ENCODE data around the gene PATJ. TPM values are rescaled to one million over a fixed set of nuclear protein-coding genes. Genes with fewer than 3 reads are reported as not detected.

Gene PATJ
- total and polyA plus RNA-seq, 2 donors (not counting 1 experiment from before 2014, with no cell fraction given): 8.0 to 45.3 TPM

- CTCF ChIA-PET: no interaction called here
- Mint-ChIP-seq H3K9me3 (ENCODE audit: insufficient read depth) (no peaks in the 10 kb centered on the region), H3K4me1 (peaks cover 13% of the 10 kb centered on the region), H3K4me3 (peak overlapping the region; percentile 97), H3K27ac (peak overlapping the region; percentile 93), H3K27me3 (no peaks in the 10 kb centered on the region)
- no peak overlapping the region for H3K27ac ChIP-seq (ENCODE audit: low read length in 2 of 2)
- H3K4me3 ChIP-seq (ENCODE audit: control extremely low read depth in 1 of 5, extremely low read depth in 1 of 5, insufficient read depth in 1 of 5, low read depth in 2 of 5, low read length in 4 of 5): peak overlapping the region in 1 of 5 experiments; percentile 67
- DNase-seq: no peak
- TF ChIP-seq, protein P1, sequence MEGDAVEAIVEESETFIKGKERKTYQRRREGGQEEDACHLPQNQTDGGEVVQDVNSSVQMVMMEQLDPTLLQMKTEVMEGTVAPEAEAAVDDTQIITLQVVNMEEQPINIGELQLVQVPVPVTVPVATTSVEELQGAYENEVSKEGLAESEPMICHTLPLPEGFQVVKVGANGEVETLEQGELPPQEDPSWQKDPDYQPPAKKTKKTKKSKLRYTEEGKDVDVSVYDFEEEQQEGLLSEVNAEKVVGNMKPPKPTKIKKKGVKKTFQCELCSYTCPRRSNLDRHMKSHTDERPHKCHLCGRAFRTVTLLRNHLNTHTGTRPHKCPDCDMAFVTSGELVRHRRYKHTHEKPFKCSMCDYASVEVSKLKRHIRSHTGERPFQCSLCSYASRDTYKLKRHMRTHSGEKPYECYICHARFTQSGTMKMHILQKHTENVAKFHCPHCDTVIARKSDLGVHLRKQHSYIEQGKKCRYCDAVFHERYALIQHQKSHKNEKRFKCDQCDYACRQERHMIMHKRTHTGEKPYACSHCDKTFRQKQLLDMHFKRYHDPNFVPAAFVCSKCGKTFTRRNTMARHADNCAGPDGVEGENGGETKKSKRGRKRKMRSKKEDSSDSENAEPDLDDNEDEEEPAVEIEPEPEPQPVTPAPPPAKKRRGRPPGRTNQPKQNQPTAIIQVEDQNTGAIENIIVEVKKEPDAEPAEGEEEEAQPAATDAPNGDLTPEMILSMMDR (IDR thresholded peaks at IDR 0.05): no peak
- TF ChIP-seq EZH2 (IDR thresholded peaks at IDR 0.05; ENCODE audit: borderline replicate concordance, insufficient read depth, low read depth, low read length, poor library complexity, severe bottlenecking): no peak
- H4K20me1 ChIP-seq (ENCODE audit: control insufficient read depth, insufficient read depth, low read length, poor library complexity, severe bottlenecking): no peaks in the 10 kb centered on the region
- no peak overlapping the region for H3K9ac ChIP-seq (ENCODE audit: low read length)
- peaks cover 9 to 13% of the 10 kb centered on the region in 2 donors for H3K4me1 ChIP-seq (ENCODE audit: control insufficient read depth in 2 of 2, insufficient read depth in 2 of 2, low read length in 2 of 2)
- no peaks in the 10 kb centered on the region for H3K79me2 ChIP-seq (ENCODE audit: control insufficient read depth, insufficient read depth, low read length)
- H2AFZ ChIP-seq (ENCODE audit: insufficient read depth, low read depth, low read length, poor library complexity, severe bottlenecking): peak overlapping the region; percentile 96
- intact Hi-C loops (cut with micrococcal nuclease): loop anchor here (5.0 kb wide), 1 partner anchor 696 kb away; the partner anchor contains the start of gene USP1
- 94% methylated on average over 8 of the region's 19 CpGs for WGBS (ENCODE audit: insufficient coverage)
- peak overlapping the region; percentile 91 for H3K4me2 ChIP-seq (replicated peaks; ENCODE audit: low read depth, low read length, poor library complexity, severe bottlenecking)
- no peak for ATAC-seq (ENCODE audit: low read depth)
- H3K9me3 ChIP-seq (ENCODE audit: control extremely low read depth in 1 of 3, control insufficient read depth in 2 of 3, insufficient read depth in 1 of 3, low read length in 2 of 3): no peaks in the 10 kb centered on the region
- H3K36me3 ChIP-seq (replicated peaks in 1 of 2; ENCODE audit: control extremely low read depth in 1 of 2, control insufficient read depth in 1 of 2, extremely low read depth in 1 of 2, insufficient read depth in 2 of 2, low read length in 1 of 2): no peaks in the 10 kb centered on the region
- POLR2A ChIA-PET: no interaction called here
- H3K27me3 ChIP-seq (replicated peaks in 1 of 4; ENCODE audit: control extremely low read depth in 1 of 4, control insufficient read depth in 3 of 4, insufficient read depth in 4 of 4, low read length in 3 of 4): no peaks in the 10 kb centered on the region
Measured at GRCh38 chr1:61740751-61741700, 1.3 kb upstream of the PATJ start.
